Putamen (tissue), 1 donor: Measurements from ENCODE around the gene TCEAL8.

ENCODE experiments used
- DNase-seq: peaks from one replicate; pipeline ENCODE4 v3.0.0-alpha.2; 2016; ENCODE audit warnings: low spot score

The TCEAL8 gene

DNA sequence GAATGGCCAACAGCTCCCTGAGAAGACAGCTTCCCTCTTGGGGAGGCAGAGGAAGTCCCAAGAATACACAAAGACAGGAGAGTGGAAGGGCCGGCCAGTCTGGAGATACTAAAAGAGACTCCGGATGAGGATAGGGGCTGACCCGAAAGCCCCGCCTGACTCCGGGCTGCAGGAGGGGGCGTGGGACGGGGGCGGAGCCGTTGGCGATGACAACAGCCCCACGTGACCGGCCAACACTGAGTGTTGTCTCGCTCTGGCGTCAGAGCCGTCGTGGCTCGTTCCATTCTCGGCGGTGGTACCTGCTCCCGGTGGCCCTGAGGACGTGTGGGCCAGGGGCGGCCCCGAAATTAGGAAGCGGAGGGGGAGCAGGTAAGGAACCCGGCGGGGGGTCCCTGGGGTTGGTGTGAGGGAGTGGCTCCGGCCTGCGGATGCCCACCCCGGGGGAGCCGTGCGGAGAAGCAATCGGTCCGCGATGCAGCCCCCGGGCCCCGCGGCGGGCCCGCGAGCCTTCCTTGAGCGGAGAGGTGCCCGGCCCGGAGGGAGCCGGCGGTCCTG lies 40.0 kb downstream of the TCEAL8 start, which contains the start of gene BEX4:
Gene BEX4, plus strand, starts transcription at position 239 of the 555 bp plus-strand sequence. CDS start 1,046 bp downstream, outside the sequence.
- DNase-seq: peak; percentile 86

DNA sequence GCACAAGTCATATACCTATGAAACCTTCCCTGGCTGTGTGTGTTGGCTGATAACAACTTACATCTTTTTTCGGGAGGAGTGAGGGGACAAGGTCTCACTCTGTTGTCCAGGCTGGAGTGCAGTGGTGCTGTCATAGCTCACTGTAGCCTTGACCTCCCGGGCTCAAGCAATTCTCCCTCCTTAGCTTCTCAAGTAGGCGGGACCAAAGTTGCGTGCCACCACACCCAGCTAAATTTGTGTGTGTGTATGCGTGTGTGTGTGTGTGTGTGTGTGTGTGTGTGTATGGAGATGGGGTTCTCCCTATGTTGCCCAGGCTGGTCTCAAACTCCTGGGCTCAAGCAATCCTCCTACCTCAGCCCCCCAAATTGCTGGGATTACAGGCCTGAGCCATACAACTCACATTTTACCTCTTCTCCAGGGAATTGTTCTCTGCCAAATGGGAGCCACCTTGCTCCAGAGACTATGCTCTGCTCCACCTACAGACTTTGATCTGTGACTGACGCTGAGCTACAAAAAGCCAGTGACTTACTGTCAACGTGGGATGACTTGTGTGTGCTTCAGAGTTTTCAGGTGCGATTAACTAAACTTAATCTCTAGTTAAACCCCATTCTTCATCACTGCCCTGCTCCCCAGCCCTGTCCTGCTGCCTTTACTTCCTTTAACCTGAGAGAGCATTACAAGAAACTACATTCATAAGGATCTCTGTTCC lies 42.1 kb downstream of the TCEAL8 start:
- peak; percentile 30 for DNase-seq

DNA sequence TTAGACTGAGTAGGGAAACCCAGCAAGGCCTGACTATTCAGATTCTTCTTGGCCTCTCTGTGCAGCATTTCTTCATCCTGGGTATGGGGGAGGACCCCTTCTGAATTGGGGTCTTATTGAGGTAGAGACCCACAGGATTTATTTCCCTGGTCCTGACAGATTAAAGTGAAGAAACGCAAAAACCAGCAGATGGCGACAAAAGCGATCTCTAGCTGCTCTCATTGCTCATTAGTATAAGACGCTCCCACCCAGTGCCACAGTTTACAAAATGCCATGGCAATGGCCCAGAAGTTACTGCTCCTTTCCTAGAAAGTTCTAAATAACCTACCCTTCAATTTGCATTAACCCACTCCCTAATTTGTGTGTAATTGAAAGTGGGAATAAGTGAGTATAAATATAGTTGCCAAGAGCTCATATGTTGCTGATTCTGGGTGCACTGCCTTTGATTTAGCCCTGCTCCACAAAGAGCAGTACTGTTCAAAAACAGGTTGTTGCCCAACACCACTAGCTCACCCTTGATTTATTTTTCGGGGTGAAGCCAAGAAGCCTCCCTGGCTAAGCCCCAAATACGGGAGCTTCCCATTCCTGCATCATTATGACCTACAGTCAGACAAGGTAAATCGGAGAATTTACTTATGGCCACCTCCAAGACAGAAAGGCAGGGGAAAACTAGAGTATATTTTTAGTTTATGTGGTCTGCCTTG lies 43.8 kb downstream of the TCEAL8 start:
- DNase-seq: peak; percentile 26

DNA sequence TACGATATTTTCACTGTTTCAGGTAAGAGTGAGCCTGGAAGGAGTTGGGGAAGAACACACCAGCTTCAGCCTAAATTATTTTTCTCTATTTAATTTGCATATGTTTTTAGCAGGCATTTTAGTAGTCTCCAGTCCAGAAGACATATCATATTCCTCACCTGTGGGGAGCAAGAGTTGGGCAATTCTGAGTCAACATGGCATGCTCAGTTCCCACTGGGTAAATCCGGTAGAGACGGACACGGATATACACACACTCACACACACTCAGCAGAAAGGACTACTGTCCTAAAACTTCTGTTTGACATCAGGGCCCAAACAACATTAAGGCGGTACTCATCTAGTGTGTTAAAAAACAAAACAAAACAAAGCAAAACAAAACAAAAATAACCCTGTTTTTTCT lies 44.9 kb downstream of the TCEAL8 start:
- no peak for DNase-seq
